ENCODE data around the gene MYO3B.

DNA sequence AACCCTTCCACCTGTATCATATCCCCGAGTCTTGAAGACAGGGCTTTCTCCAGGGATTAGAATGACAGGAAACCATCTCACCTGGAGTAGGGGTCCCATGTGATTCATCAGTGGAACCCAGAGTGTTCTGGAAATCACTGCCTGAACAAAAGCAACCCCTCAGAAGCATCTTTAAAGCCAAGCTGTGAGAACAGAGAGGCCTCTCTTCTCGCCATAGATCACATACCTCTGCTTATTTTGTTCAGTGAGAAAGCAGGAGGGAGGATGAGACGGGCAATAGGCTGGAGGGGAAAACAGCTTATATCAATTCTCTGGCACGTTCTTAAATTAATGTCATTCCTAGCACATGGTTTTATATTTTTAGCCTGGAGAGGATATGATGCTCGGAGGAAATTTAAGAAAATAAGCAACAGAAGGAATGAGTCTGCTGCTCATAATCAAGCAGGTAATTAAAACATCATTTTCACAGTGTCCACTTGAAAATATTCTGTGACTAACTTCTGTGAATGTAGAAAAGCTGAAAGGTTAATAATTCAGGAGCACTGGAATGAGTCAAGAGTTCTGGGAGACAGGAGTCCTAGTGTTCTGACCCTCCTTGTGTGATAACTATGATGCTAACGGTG lies 323.6 kb downstream of the MYO3B start:
- TF ChIP-seq POLR2AphosphoS5 (IDR thresholded peaks at IDR 0.05; ENCODE audit: low read depth, low read length) (no peak), SIN3A (IDR thresholded peaks at IDR 0.05; ENCODE audit: borderline replicate concordance, insufficient read depth, low read length) (no peak), TAF1 (IDR thresholded peaks at IDR 0.05; ENCODE audit: borderline replicate concordance, insufficient read depth, low read length) (no peak)
- TF ChIP-seq, protein P1, sequence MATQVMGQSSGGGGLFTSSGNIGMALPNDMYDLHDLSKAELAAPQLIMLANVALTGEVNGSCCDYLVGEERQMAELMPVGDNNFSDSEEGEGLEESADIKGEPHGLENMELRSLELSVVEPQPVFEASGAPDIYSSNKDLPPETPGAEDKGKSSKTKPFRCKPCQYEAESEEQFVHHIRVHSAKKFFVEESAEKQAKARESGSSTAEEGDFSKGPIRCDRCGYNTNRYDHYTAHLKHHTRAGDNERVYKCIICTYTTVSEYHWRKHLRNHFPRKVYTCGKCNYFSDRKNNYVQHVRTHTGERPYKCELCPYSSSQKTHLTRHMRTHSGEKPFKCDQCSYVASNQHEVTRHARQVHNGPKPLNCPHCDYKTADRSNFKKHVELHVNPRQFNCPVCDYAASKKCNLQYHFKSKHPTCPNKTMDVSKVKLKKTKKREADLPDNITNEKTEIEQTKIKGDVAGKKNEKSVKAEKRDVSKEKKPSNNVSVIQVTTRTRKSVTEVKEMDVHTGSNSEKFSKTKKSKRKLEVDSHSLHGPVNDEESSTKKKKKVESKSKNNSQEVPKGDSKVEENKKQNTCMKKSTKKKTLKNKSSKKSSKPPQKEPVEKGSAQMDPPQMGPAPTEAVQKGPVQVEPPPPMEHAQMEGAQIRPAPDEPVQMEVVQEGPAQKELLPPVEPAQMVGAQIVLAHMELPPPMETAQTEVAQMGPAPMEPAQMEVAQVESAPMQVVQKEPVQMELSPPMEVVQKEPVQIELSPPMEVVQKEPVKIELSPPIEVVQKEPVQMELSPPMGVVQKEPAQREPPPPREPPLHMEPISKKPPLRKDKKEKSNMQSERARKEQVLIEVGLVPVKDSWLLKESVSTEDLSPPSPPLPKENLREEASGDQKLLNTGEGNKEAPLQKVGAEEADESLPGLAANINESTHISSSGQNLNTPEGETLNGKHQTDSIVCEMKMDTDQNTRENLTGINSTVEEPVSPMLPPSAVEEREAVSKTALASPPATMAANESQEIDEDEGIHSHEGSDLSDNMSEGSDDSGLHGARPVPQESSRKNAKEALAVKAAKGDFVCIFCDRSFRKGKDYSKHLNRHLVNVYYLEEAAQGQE (IDR thresholded peaks at IDR 0.05; ENCODE audit: insufficient read depth in 1 of 2, low read depth in 2 of 2, low read length in 2 of 2) = no peak
